ENCODE data around the gene GLB1L2.

The GLB1L2 gene

GRCh38 chr11:134371436-134372185, 39.8 kb downstream of the GLB1L2 start:
- TF ChIP-seq CTCF (IDR thresholded peaks at IDR 0.05; ENCODE audit: low read depth, low read length), result no peak
- DNase-seq (ENCODE audit: extremely low read depth, low read depth), result no peak

- TF ChIP-seq CTCF (IDR thresholded peaks at IDR 0.05; ENCODE audit: low read depth, low read length), result no peak
- no peak for DNase-seq (ENCODE audit: extremely low read depth, low read depth)
Measured at GRCh38 chr11:134372536-134372935, 40.7 kb downstream of the GLB1L2 start.

- no peak for TF ChIP-seq CTCF (IDR thresholded peaks at IDR 0.05; ENCODE audit: low read depth, low read length)
- DNase-seq (ENCODE audit: extremely low read depth, low read depth), result no peak
Measured at GRCh38 chr11:134372961-134373360, 41.2 kb downstream of the GLB1L2 start.

DNA sequence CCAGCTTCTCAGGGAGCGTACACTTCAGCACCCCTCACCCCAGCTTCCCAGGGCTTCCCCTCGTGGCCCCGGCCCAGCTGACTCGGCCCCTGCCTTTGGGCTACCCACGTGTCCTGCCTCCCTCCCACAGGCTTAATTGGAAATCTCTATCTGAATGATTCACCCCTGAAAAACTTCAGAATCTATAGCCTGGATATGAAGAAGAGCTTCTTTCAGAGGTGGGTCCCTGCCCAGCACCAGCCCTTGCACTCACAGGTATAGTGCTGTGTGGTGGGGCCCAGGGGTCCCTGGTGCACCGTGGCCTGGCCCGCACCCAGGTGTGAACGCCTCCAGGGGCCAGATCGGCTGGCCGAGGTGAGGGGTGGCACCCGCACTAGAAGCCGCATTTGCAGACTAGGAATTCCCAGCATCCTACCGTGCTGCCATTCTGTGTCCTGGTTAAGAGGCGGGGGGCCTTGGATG, 41.8 kb downstream of the GLB1L2 start:
- no peak for DNase-seq (ENCODE audit: extremely low read depth, low read depth)
- no peak for TF ChIP-seq CTCF (IDR thresholded peaks at IDR 0.05; ENCODE audit: low read depth, low read length)

GRCh38 chr11:134374171-134374570, 42.4 kb downstream of the GLB1L2 start:
- no peak for TF ChIP-seq CTCF (IDR thresholded peaks at IDR 0.05; ENCODE audit: low read depth, low read length)
- no peak for DNase-seq (ENCODE audit: extremely low read depth, low read depth)

GRCh38 chr11:134374891-134375550, 43.2 kb downstream of the GLB1L2 start:
- no peak for TF ChIP-seq CTCF (IDR thresholded peaks at IDR 0.05; ENCODE audit: low read depth, low read length)
- DNase-seq (ENCODE audit: extremely low read depth, low read depth), result no peak

All from AG09319 (cell line).